WTC11 (cell line): ENCODE data around the gene NUMA1. TPM values are rescaled to one million over a fixed set of nuclear protein-coding genes. Genes with fewer than 3 reads are reported as not detected.

Experiments
- ATAC-seq: fragments of 200-7000 bp; cut with Tn5 transposase; 2 replicates; pipeline ENCODE4 v1.10.0; 2021; ENCODE audit warnings: mild to moderate bottlenecking, moderate library complexity
- CTCF ChIA-PET: fragments of 300-600 bp; sonication (Branson Sonifier 250); formaldehyde crosslinking; loops from one replicate; lab custom pipeline; 2021; ENCODE audit warnings: antibody characterized with exemption; lab: Charles Lee
- POLR2A ChIA-PET: fragments of 350-600 bp; sonication (Branson Sonifier 250); formaldehyde crosslinking; loops from one replicate; lab custom pipeline; 2021; ENCODE audit warnings: antibody characterized with exemption; lab: Charles Lee
- DNase-seq: peaks from one replicate; pipeline ENCODE4 v3.0.0; 2021; ENCODE audit warnings: low spot score
- H3K27ac Mint-ChIP-seq: 2 replicates; pipeline ENCODE4 v1.8.0; 2021; ENCODE audit warnings: mixed read lengths
- H3K27me3 Mint-ChIP-seq: 2 replicates; pipeline ENCODE4 v1.8.0; 2021; ENCODE audit warnings: low read depth, mild to moderate bottlenecking, moderate library complexity, mixed read lengths
- H3K36me3 Mint-ChIP-seq: 2 replicates; pipeline ENCODE4 v1.8.0; 2021; ENCODE audit warnings: mixed read lengths
- H3K4me1 Mint-ChIP-seq: 2 replicates; pipeline ENCODE4 v1.8.0; 2022; ENCODE audit warnings: mixed read lengths
- H3K4me3 Mint-ChIP-seq: 2 replicates; pipeline ENCODE4 v1.8.0; 2021; ENCODE audit warnings: mild to moderate bottlenecking, moderate library complexity, mixed read lengths
- H3K9me3 Mint-ChIP-seq: 2 replicates; pipeline ENCODE4 v1.8.0; 2021; ENCODE audit warnings: mixed read lengths
- CREM ChIP-seq: sonication (generic); formaldehyde crosslinking; IDR thresholded peaks from 2 replicates; pipeline ENCODE4 v1.8.1; 2022; ENCODE audit warnings: mild to moderate bottlenecking, missing genetic modification reagents, moderate library complexity
- ELF4 ChIP-seq: sonication (generic); formaldehyde crosslinking; IDR thresholded peaks from 2 replicates; pipeline ENCODE4 v1.8.1; 2022; ENCODE audit warnings: low read depth, mild to moderate bottlenecking, moderate library complexity, missing genetic modification reagents
- EMX1 ChIP-seq: fragments of 250-450 bp; sonication (Bioruptor Pico); IDR thresholded peaks from 2 replicates; pipeline ENCODE4 v1.8.0; 2021; ENCODE audit warnings: mild to moderate bottlenecking
- NFYB ChIP-seq: sonication (generic); formaldehyde crosslinking; conservative IDR thresholded peaks from 2 replicates; pipeline ENCODE4 v1.8.0; 2022; ENCODE audit warnings: low read depth, missing genetic modification reagents
- RORB ChIP-seq: fragments of 250-450 bp; sonication (Bioruptor Pico); IDR thresholded peaks from 2 replicates; pipeline ENCODE4 v1.9.0; 2021; ENCODE audit warnings: mild to moderate bottlenecking
- SMAD4 ChIP-seq: sonication (generic); formaldehyde crosslinking; IDR thresholded peaks from 2 replicates; pipeline ENCODE4 v1.8.0; 2022; ENCODE audit warnings: mild to moderate bottlenecking, missing genetic modification reagents
- ZNF138 ChIP-seq: sonication (generic); formaldehyde crosslinking; conservative IDR thresholded peaks from 2 replicates; pipeline ENCODE4 v1.8.1; 2022; ENCODE audit warnings: mild to moderate bottlenecking, moderate library complexity, missing genetic modification reagents
- ZNF317 ChIP-seq: sonication (generic); formaldehyde crosslinking; IDR thresholded peaks from 2 replicates; pipeline ENCODE4 v1.8.1; 2023; ENCODE audit warnings: low read depth, mild to moderate bottlenecking, moderate library complexity, missing genetic modification reagents, borderline replicate concordance
- ZNF396 ChIP-seq: fragments of 250-450 bp; sonication (Bioruptor Pico); IDR thresholded peaks from 2 replicates; pipeline ENCODE4 v1.8.0; 2021; ENCODE audit warnings: mild to moderate bottlenecking, moderate library complexity, borderline replicate concordance
- total RNA-seq: library from RNA; stranded (reverse); gene quantifications from 3 replicates; pipeline ENCODE4 v1.2.3, GENCODE V29; 2021
- TF ChIP-seq, protein P1 (sequence below): sonication (generic); formaldehyde crosslinking; IDR thresholded peaks from 2 replicates; pipeline ENCODE4 v1.8.1; 2022; ENCODE audit warnings: low read depth, missing genetic modification reagents, borderline replicate concordance
- TF ChIP-seq, protein P2 (sequence below): sonication (generic); formaldehyde crosslinking; IDR thresholded peaks from 2 replicates; pipeline ENCODE4 v1.8.1; 2023; ENCODE audit warnings: mild to moderate bottlenecking, moderate library complexity, missing genetic modification reagents
- TF ChIP-seq, protein P3 (sequence below): fragments of 250-450 bp; sonication (Bioruptor Pico); IDR thresholded peaks from 2 replicates; pipeline ENCODE4 v1.9.0; 2021; ENCODE audit warnings: mild to moderate bottlenecking

Gene NUMA1
- total RNA-seq, 1 experiment from 2014 or later: 147 TPM

DNA sequence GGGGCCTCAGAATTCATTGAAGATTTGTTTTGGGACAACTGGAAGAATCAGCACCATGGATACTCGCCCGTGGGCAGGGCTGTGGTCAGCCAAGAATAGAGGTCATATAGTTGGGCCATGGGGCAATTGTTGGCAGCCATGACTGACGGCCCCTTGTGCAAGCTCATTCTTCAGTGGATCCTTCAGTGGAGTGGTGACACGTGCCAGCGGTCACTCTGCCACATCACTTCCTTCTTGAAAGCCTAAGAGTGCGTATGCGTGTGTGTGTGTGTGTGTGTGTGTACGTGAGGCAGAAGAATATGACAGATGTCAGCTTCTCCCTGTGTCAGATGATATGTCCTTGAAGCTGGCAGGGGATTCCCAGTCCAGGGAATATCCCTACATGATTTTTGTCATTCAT, 83.4 kb downstream of the NUMA1 start:
- Mint-ChIP-seq H3K36me3 (peaks cover 14% of the 10 kb centered on the region), H3K4me1 (no peaks in the 10 kb centered on the region), H3K4me3 (no peak overlapping the region), H3K27ac (no peak overlapping the region), H3K27me3 (no peaks in the 10 kb centered on the region), H3K9me3 (no peaks in the 10 kb centered on the region)
- DNase-seq (no peak), ATAC-seq (no peak)
- POLR2A ChIA-PET: interaction anchor here (0.6 kb wide), 1 partner anchor 43 kb away, joined by 6 read pairs; no protein-coding TSS in a partner anchor
- TF ChIP-seq SMAD4 (CRISPR knock-in tag) (no peak), EMX1 (CRISPR knock-in tag) (no peak)
- TF ChIP-seq, protein P1, sequence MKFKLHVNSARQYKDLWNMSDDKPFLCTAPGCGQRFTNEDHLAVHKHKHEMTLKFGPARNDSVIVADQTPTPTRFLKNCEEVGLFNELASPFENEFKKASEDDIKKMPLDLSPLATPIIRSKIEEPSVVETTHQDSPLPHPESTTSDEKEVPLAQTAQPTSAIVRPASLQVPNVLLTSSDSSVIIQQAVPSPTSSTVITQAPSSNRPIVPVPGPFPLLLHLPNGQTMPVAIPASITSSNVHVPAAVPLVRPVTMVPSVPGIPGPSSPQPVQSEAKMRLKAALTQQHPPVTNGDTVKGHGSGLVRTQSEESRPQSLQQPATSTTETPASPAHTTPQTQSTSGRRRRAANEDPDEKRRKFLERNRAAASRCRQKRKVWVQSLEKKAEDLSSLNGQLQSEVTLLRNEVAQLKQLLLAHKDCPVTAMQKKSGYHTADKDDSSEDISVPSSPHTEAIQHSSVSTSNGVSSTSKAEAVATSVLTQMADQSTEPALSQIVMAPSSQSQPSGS: no peak
- TF ChIP-seq, protein P2, sequence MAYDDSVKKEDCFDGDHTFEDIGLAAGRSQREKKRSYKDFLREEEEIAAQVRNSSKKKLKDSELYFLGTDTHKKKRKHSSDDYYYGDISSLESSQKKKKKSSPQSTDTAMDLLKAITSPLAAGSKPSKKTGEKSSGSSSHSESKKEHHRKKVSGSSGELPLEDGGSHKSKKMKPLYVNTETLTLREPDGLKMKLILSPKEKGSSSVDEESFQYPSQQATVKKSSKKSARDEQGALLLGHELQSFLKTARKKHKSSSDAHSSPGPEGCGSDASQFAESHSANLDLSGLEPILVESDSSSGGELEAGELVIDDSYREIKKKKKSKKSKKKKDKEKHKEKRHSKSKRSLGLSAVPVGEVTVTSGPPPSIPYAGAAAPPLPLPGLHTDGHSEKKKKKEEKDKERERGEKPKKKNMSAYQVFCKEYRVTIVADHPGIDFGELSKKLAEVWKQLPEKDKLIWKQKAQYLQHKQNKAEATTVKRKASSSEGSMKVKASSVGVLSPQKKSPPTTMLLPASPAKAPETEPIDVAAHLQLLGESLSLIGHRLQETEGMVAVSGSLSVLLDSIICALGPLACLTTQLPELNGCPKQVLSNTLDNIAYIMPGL (CRISPR knock-in tag): no peak
- CTCF ChIA-PET: interaction anchor here (0.8 to 1.5 kb wide), 3 partner anchors 18 to 434 kb away, joined by 3 to 4 read pairs (median 3); no protein-coding TSS in a partner anchor

DNA sequence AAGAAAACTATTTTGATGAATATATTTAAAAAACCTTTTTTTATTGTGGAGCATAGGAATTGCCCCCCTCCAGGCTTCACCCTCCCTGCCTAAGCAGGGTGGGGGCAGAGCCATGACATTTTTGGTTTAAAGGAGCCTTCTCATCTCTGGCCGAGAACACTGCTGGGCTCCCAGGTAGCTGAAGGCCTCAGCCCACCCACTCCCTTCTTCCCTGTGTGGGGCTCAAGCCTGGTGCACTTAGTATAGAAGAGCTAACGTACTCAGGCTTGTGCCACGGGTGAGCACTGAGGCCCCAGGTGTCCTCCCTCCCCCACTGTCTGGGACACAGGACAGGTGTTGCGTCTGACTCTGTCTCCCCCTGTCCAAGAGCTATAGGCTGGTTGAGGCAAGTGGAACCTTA, 83.8 kb downstream of the NUMA1 start:
- no peaks in the 10 kb centered on the region for H3K27me3 Mint-ChIP-seq
- CTCF ChIA-PET: interaction anchor here (0.8 to 1.5 kb wide), 3 partner anchors 18 to 435 kb away, joined by 3 to 4 read pairs (median 3); no protein-coding TSS in a partner anchor
- no peaks in the 10 kb centered on the region for H3K4me1 Mint-ChIP-seq
- TF ChIP-seq ZNF138 (CRISPR knock-in tag) (no peak), ZNF317 (CRISPR knock-in tag) (no peak), ZNF396 (CRISPR knock-in tag) (no peak), ELF4 (CRISPR knock-in tag) (no peak), RORB (no peak)
- peaks cover 14% of the 10 kb centered on the region for H3K36me3 Mint-ChIP-seq
- H3K4me3 Mint-ChIP-seq: no peak overlapping the region
- H3K27ac Mint-ChIP-seq: no peak overlapping the region
- ATAC-seq: no peak
- POLR2A ChIA-PET: interaction anchor here (0.6 kb wide), 1 partner anchor 43 kb away, joined by 6 read pairs; no protein-coding TSS in a partner anchor
- H3K9me3 Mint-ChIP-seq: no peaks in the 10 kb centered on the region
- DNase-seq: no peak

DNA sequence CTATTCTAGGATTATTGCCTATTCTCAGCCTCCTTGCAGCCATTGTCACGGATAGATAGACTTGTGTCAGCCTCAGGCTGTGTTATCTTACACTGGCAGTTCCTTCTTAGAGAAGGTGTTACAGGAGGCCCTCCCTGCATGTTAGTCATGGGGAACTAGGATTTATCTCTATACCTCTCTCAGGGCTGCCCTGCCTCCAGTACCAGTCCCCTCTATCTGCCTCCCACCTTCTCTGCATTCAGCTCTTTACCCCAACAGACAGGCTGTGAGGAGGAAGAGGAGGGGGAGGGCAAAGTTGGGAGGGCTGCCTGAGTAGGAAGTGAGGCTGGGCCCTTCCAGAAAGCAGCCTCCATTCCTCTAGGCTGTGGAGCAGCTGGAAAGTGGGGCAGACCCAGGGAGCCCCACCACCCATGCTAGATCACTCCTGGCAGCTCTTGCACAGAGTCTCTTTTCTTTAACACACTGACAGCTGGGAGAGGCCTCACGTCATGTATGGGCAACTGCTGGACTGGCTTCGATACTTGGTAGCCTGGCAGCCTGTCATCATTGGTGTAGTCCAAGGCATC, 84.5 kb downstream of the NUMA1 start:
- Mint-ChIP-seq H3K27me3 (no peaks in the 10 kb centered on the region), H3K27ac (no peak overlapping the region), H3K9me3 (no peaks in the 10 kb centered on the region), H3K4me1 (no peaks in the 10 kb centered on the region), H3K4me3 (no peak overlapping the region), H3K36me3 (peaks cover 15% of the 10 kb centered on the region)
- TF ChIP-seq NFYB (CRISPR knock-in tag): no peak
- no peak for TF ChIP-seq CREM (CRISPR knock-in tag)
- CTCF ChIA-PET: interaction anchor here (0.9 to 1.1 kb wide), 2 partner anchors 30 to 95 kb away, joined by 3 to 4 read pairs; no protein-coding TSS in a partner anchor
- DNase-seq (no peak), ATAC-seq (no peak)
- POLR2A ChIA-PET: no interaction called here

DNA sequence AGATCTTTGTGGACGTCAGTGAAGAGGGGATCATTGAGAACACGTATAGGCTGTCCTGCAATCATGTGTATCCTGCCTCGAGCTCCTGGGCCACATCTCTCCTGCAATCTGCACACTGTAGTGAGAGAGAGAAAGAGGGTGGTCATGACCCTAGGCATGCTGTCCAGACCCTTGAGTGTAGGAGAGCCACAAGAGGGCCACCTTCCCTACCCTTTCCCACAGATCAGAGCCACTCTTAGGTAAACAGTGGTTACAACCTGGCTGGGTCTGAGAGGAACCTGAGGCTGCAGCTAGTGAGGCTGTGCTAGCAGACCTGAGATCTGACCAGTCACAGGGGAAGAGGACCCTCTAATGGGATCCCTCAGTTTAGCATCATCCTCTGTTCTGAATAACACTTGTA, 85.6 kb downstream of the NUMA1 start:
- Mint-ChIP-seq H3K36me3 (peaks cover 19% of the 10 kb centered on the region), H3K9me3 (no peaks in the 10 kb centered on the region), H3K27me3 (no peaks in the 10 kb centered on the region), H3K27ac (no peak overlapping the region), H3K4me3 (no peak overlapping the region), H3K4me1 (no peaks in the 10 kb centered on the region)
- peak; percentile 58 for ATAC-seq
- CTCF ChIA-PET: interaction anchor here (0.9 to 1.2 kb wide), 3 partner anchors 31 to 149 kb away, joined by 3 to 4 read pairs (median 4); no protein-coding TSS in a partner anchor
- TF ChIP-seq, protein P3, sequence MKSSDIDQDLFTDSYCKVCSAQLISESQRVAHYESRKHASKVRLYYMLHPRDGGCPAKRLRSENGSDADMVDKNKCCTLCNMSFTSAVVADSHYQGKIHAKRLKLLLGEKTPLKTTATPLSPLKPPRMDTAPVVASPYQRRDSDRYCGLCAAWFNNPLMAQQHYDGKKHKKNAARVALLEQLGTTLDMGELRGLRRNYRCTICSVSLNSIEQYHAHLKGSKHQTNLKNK: no peak
- no peak for DNase-seq
- POLR2A ChIA-PET: no interaction called here
